GM19240 (cell line): ENCODE data around the gene PLCB4.

Experiments
- DNase-seq: peaks from one replicate; pipeline ENCODE4 v3.0.0; 2011; ENCODE audit warnings: low spot score; ENCODE audit not compliant: insufficient read length

PLCB4 gene

DNA sequence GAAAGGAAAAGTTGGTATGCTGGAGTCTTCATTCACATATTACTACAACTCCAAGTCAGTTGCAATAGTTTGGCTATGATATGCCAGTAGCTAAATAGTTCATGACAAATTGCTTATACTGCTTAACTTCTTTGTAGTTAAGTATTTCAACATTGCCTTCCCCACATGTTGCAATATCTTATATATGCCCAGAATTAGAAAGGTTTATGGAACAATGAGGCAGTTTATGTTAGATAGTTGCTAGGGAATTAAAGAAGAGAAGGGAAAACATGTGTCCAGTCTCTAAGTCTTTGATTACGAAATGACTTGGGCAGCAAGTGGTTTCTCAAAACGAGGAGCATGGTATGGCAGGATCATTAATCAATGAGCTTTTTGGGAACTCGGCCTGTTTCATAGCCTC lies 145.8 kb downstream of the PLCB4 start:
- DNase-seq: no peak

DNA sequence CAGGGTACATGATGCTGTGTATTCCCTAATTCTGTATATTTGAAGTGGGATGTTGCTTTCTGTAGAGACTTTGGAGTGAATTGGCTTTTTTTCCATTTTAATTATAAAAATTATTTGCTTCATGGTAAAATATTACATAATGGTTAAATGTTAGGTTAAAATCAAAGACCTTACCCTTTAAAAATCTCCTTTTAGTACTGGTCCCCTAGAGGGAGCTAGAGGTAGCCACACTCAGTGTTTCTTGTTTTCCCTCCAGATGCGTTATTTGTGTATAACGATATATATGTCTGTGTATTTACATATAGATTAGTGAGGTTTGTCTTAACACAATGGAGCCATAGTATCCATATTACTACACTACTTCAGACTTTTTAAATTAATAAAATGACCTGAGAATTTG lies 146.7 kb downstream of the PLCB4 start:
- DNase-seq: no peak

DNA sequence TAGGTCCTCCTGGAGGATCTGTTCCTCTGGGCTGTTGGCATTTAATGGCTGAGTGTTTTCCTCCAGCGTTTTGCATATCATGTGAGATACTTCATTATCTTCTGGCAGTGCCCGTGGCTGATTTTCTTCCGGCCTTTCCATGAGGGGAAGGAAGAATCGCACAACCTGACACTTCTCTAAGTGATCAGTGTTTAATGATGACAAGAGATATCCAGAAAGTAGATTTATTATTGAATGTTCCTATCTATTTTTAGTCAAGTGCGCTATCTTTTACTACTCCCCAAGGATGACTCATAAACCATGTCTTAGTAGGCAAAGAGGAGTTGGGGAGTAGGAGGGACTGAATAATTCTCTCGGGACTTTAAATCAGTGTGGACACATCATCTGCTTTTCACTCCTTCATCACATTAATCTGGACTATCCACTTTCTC lies 149.7 kb downstream of the PLCB4 start:
- DNase-seq: no peak

DNA sequence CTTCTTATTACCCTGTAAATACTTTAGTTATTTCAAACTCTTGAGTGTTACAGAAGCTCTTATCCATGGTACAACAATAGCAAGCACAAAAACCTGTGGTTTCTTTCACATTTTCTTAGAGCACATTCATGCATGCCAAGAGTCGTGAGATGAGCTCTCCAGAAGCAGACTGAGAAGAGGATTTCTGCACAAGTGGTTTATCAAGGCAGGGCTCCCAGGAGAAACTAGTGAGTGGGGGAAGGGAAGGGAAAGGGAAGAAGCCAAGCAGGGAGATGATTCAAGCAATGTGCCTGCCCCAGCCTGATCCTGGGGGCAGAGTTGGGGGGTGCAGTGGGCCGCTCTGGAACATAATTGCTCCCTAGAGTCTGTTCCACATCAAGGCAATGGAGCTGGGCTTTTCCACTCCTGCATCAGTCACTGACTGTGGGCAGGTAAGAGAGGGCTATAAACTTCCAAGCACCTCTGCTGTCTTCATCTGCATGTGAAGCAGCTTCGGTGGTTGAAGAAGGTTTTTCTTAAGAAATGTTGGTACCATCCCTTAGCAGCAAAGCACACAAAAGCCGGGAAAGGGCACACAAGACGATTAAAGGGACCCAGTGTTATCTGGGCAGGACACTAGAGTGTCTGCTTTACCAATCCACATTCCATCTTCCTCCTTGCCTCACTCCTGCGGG lies 152.1 kb downstream of the PLCB4 start:
- no peak for DNase-seq

DNA sequence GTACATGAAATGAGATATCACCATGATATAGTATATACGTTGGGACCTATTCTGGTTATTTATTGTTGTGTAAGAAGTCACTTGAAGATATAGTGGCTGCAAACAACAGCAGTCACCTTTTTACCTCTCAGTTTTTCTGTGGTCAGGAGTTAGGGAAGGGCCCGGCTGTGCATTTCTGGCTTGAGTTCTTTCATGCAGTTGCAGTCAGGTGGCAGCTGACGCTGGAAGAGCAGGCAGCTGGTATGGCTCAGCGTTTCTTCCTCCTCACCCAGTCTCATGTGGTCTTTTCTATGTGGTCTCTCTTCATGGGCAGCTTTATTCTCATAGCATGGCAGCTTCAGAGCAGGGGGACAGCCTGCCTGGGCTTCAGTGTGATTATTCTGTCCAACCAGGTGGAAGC lies 154.4 kb downstream of the PLCB4 start:
- no peak for DNase-seq

DNA sequence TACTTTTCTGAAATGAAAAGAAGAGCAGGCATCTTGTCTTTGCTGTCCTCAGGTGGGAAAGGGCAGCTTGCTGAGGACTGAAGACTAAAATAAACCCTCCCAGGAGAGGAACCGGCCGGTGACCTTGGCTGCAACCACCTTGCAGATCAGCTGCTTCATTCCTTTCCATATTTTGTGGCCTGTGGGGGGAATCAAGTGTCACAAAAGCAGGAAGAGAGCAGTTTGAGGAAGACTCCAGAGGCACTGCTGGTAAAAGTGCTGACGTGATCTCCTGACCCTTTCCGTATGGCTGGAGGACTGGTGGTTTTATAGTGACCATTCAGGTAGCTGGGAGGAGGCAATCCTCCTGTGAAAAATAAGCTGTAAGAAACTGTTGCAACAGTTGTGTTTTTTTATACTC lies 157.0 kb downstream of the PLCB4 start:
- DNase-seq: no peak

DNA sequence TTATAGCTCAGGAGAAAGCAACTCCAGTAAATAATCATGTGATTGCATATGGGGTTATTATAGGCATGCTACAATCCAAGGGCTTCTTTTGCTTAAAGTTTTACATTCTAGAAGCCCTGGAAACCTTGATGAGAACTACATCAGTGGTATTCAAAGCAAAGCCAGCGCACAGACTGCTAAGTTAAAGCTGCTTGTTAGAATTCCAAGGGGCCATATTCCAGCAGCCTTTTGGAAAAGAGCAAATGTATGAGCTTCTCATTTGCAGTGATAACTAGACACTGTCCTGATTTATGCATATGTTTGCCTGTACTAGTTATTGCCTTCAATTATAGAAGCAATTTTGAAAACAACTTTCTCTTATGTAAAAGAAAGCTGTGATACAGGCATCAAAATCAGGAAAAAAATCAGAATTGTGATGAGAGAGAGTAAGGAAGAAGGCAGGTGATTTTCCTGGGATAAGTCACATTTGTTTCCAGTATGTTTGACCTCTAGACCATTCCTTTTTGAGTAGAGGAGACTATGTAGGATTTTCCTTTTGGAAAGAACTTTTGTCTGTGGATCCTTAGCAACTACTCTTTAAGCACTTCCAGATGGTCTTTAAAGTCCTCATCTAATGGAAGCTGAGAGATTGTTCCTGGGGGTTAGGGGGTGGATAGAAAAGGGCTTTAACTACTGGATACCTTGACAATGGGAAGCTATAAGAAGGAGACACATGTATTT lies 159.2 kb downstream of the PLCB4 start:
- no peak for DNase-seq

DNA sequence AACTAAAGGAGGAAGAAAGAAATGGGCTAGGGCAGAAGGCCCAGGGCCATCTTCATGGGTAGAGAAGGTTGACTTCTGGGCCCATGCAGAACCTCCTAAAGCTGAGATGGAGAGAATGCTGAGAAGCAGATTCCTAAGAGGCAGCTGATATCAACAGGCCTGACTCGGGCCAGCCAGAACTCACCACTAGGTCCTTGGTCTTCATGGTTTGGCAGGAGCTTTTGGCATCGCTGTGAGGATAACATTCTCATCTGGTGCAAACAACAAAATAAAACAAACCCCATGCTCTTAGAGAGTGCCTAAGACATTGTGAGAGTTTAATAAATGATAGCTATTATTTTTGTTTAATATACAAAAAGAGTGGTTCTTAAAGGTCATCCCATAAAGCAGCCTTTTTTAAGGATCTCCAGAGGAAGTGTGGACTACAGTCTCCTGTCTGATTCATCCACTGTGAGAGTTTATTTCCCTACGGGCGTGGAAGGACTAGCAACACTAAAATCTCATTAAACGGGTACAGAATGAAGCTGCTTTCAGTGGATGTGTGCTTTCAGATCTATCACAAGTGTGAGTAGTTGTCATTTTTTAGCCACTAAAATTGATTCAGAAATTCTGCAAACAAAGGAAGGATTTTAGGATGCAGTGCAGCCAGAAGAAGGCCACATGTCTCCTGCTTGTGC lies 160.0 kb downstream of the PLCB4 start:
- DNase-seq: no peak

DNA sequence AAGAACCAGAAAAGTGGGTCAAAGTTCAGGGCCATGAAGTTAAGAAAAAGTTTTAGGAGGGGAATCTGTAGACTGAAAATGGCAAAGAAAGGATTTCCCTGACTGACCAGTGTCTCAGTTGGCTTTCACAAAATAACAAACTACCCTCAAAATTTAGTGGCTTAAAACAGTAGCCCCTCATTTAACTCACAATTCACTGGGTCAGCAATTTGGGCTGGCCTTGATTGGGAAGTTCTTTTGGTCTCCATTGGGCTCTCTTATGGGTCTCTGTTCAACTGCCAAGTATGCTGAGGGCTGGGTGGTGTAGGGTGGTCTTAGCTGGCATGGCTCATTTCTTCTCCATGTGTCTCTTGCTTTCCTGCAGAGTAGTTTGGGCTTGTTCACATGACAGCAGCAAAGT lies 161.5 kb downstream of the PLCB4 start:
- no peak for DNase-seq

DNA sequence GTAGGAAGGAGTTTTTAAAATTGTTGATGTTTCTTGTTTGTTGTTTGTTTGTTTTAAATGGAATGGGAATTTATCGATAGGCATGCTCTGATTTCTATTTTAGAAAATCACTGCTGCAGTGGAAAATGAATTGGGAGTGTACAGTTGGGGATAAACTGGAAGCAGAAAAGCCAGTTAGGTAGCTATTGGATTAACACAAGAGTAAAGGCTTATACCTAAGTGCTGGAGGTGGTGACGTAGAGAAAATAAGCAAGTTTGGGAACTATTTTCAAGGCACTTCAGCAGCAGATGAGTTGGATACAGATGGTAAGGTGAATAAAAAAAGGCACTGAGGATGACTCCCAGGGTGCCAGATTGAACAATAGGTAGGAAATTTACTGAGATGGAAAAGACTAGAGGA lies 164.9 kb downstream of the PLCB4 start:
- DNase-seq: no peak

DNA sequence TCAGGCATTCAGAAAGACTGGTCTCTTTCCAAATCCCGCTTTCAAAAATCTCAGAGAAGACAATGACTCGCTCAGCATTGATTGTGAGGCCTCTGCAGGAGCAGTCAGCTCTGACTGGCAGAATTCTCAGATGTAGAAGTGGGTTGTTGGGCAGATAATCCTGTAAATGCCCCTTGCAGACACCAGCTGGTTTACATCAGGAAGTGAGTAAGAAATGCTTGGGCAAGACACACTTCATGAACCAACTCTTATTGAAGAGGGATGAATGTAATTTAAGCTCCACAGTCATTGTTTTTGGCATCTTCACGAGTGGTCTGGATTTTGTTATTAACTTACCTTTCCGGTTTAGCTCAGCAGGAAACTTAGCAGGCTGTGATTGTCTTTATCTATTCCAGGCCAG lies 166.6 kb downstream of the PLCB4 start:
- DNase-seq: no peak

DNA sequence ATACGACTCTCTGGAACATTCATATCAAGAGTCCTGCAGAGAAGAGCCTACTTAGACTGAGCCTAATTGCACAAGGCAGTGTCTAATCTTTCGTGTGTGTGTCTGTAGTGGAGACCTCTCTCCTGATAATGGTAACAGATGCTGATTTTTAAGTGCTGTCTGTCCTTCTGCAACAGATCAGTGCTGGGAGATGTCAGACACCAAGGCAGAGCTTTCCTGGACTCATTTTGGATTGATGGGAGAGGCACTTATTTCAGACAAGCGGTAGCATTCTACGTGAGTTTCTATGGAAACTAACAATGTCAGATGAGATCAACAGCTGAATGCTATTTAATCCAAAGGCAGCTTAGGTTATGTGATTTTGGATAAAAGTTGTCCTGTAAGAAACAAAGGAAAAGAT lies 167.6 kb downstream of the PLCB4 start:
- no peak for DNase-seq

DNA sequence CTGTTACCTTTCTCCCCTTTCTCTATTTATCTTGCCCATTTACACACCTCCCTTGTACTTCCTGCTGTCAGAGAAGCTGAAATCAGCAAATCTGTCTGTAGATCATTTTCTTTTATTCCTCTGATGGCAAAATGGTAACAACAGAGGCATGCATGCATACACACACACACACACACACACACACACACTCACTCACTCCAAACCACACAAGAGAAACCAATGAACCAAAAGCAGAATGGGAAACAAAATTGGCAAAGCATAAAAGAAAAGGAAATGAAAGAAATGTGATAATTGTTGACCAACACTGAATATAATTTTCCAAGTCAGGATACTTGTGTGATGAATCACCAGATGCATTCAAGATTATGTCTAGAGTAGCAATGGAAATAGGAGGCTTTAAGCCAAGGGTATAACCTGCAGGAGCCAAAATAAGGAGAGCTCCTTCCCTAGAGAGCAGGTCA lies 172.4 kb downstream of the PLCB4 start:
- no peak for DNase-seq

DNA sequence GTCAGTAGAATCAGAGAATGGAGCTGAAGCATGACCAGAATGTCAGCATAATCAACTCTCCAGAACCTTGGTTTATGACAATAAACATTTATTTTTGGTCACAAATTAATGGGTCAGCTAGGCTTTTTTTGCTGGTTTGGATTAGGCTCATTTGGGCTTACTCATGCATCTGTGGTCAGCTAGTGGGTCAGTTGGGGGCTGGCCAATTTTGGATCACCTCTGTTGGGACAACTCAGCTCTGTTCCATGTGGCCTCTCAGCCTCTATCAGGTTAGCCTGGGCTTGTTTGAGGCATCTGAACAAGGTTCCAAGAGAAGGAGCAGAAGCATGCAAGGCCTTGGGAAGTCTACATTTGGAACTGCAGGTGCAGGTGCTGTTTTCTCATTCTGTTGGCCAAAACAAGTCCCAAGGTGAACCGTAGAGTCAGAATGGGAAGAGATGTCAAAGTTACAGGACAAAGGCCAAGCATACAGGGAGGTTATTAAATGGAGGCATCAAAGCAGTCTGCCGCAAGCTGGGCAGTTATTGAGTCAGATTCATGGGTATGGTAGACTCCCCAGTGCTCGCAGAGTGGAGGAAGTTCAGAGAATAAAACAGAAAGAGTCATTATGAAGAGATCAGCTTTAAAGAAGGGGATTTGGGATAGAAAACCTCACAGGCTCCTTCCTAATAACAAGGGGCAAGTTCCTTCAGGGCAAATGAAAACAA lies 173.0 kb downstream of the PLCB4 start:
- no peak for DNase-seq

DNA sequence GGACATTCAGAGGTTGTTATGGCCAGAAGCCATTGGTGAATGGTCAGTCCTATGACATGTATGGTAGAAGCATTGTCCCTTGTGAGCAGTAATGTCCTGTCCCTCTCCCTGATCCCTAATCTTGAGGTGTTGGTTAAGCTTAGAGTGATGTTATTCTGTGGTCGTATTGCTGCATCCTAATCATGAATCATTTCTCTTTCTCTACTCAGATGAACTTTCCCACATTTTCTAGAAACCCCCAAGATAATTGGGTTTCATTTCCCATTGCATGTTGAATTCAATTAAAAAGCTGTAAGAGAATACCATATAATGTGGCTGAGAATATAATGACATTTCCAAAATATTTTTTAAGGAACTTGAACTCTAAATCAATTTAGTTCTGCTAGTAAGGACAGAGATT lies 175.1 kb downstream of the PLCB4 start:
- no peak for DNase-seq

DNA sequence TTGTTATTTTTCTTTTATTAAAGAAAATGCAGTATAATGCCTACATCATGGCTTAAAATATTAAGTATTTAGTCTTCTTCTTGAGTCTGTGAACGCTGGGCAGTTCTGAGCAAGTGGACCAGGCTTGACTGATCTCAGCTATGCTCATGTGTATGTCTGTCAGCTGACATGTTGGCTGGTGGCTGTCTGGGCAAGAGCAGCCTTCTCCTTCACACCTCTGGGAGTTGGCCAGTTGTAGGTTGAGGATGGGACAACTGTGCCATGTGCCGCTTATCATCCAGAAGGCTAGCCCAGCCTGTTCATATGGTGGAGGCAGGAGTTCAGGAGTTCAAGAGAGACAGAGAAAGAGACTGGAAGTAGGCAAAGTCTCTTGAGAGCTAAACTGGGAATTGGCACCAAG lies 175.9 kb downstream of the PLCB4 start:
- no peak for DNase-seq

DNA sequence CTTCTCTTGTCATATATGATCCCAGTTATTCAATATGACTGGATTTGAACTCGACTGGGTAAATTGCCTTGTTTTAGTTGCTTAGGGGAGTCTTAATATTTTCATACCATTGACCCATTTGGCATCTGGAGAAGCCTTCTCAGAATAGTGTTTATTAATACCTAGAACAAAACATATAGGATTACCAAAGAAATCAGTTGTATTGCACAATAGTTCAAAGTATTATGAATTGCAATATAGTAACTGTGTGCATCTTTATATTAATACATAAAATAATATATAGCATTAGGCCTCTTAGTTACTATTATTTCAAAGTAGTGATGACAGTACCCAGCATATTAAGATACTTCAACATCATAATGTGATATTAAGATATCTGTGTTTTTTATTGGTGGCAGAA lies 177.8 kb downstream of the PLCB4 start:
- DNase-seq: no peak

DNA sequence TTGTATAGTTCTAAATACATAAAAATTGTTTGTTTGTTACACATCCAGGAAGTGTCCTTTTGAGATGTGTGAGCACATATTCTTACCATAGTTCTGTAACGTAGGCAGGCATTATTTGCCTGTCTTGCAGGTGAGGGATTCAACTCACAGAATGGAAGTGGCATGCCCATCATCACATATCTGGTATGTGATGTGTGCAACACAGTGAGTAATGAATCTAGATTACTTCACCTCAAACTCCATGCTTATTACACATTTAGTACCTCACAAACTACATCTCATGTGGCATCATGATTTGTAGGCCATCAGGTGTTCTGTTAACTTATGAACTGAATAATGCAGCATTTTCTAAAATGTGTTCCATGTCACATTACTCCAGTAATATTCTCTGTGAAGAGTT lies 181.6 kb downstream of the PLCB4 start:
- DNase-seq: no peak

DNA sequence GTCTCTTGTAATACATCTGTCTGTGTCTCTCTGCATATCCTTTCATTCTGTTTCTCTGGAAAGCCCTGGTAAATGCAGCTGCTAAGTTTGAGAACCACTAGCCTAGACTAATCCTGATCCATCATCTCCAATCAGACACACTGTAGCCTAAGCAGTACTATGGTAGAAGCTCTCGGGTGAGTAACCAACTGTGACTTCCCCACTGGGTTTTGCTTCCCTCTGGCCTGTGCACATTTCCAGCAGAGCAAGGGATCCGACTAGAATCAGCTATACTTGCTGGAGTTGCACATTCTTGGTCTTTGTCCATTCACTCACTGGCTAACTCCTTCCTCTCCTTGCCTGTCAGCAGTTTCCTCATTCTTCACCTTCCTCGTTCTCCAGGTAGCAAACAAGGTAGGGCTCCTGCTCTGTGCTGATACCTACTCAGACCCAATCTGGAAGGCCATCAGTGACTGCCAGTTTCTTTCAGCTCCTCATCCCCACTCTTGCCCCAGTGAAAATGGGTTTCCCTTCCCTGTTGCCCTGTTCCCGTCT lies 184.2 kb downstream of the PLCB4 start:
- DNase-seq: no peak

DNA sequence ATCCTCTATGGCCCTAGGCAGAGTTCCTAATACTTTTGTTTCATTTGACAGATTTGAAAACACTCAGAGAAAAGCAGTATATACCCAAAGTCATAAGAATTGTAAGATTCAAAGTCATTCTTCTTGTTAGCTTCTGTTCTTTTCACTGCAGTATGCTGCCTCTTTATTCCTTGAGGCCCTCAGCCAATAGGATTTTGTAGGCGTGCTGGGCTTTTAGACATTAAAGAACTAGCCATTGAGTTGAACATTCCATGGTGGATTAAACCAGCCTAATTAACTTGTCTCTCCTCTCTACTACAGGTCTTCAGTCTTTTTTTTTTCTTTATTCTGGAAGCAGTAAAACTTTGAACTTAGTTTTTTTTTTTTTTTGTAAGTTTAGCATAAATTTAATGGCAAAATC lies 186.3 kb downstream of the PLCB4 start:
- DNase-seq: no peak

DNA sequence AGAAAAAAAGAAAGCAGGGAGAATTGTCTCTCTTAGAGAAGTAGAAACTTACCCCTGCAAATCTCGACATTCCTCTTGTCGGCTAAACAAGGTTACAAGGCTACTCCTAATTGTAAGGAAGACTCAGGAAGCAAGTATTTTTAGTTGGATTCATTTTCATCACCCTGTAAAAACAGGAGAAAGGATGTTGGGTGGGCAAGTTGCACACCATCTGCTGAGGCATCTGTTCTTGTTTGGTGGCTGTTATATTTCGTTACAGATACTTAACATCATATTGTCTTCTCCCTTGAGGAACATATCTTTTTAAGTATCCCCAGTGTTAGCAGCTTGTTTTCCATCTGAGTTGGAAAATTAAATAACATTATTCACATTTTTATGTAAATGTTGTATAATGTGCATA lies 187.5 kb downstream of the PLCB4 start:
- no peak for DNase-seq

DNA sequence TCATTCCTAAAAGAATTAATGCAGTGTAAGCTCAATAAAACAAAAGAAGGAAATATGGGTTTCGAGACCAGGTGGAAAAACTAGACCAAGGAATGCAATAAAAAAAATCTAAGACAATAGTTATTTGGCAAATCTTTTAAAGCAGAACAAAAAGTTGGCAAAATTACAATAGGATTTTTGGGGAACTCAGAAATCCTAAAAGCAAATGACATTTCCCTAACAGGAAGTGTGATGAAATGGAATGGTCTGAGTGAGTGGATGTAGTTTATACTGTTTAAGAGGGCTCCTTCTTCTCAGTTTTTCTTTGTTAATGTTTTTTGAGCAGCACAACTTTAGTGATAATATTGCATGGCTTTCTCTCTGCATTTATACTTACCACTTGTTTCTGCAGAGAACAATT lies 190.0 kb downstream of the PLCB4 start:
- DNase-seq: no peak
